ENCODE measurements around the gene BIN1.

Gene BIN1

DNA sequence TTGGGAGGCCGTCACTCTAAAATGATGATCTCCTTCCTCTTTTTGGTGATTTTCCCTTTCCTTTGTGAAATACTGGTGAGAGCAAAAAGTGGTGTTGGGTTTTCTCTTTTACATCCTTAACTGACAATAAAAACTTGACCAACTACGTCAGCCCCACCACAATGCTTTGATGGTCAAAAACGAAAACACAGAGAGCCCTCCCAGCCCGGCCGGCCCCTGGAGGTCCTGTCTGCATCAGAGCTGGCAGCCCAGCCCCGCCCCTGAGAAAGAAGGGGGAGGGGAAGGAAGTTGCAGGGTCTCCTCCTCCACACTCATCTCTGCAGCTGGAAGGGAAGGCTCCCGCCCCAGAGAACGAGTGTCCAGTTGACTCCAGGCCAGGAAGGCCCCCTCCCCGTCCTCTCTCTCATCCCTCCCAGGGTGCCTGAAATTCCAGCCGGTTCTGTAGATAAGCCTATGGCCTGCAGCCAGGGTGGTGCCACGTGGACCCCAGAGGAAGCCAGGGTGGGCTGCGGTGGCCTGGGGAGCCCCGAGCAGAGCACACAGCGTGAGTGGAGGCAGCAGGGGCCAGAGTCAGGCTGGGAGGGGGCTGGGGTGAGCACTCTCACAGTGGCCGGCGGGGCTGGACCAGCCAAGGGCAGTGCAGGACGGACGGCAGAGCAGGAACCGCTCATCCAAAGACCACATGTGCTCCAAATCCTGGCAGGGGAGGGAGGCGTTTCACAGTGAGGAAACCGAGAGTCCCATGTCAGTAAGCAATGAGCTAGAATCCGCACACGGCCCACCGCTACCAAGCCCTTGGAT, 19.8 kb downstream of the BIN1 start:
- Histone ChIP-seq H3K36me3 (ENCODE audit: control insufficient read depth in 4 of 4, insufficient read depth in 4 of 4, low read length in 3 of 4) (peaks cover 0 to 6% (median 0%) of the 10 kb centered on the region in 4 experiments), H3K27me3 (replicated peaks in 2 of 5; ENCODE audit: control insufficient read depth in 4 of 5, insufficient read depth in 5 of 5, low read length in 4 of 5) (no peaks in the 10 kb centered on the region), H3K4me3 (ENCODE audit: control insufficient read depth in 1 of 7, extremely low read depth in 1 of 7, insufficient read depth in 4 of 7, low read depth in 2 of 7, low read length in 6 of 7) (peak overlapping the region in 4 of 7 experiments; percentile 30 to 58 (median 44)), H3K27ac (ENCODE audit: insufficient read depth in 1 of 2, low read depth in 1 of 2, low read length in 2 of 2, poor library complexity in 1 of 2, severe bottlenecking in 2 of 2) (peak overlapping the region; percentile 47 to 66), H3K4me1 (ENCODE audit: control extremely low read depth in 1 of 4, control insufficient read depth in 4 of 4, insufficient read depth in 4 of 4, low read length in 3 of 4) (peaks cover 10 to 100% (median 93%) of the 10 kb centered on the region in 4 experiments), H3K9me3 (ENCODE audit: control extremely low read depth in 1 of 5, control insufficient read depth in 4 of 5, insufficient read depth in 2 of 5, low read depth in 1 of 5, low read length in 4 of 5) (no peaks in the 10 kb centered on the region)
- DNase-seq = peak; percentile 54 to 88 (median 84)
- ChIA-PET POLR2A (interaction anchor here (1.1 to 1.2 kb wide), 3 partner anchors 10 to 207 kb away, joined by 3 read pairs; partner anchors contain the start of gene ERCC3), CTCF (interaction anchor here (1.0 to 27.1 kb wide), 3 partner anchors 9 to 80 kb away, joined by 3 to 404 read pairs (median 3); no protein-coding TSS in a partner anchor)
- WGBS (ENCODE audit: insufficient coverage) = 6% methylated on average over 11 of the region's 24 CpGs

DNA sequence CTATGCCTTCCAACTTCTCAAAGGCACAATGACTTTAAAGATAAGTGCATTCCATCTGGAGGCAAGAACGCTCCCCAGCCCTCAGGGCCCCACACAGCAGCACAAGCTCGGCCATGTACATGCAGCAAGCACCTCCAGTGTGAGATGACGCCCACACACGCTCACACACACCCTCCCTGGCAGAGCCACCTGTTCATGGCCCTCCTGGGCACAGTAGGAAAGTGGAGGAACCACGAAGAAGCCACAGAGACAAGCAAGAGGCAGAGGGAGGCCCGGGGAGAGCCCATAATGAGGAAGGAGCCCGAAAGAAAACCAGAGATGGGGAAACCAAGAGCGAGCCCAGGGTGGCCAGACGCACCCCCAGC, 21.7 kb downstream of the BIN1 start:
- Histone ChIP-seq H3K27me3 (replicated peaks in 2 of 5; ENCODE audit: control insufficient read depth in 4 of 5, insufficient read depth in 5 of 5, low read length in 4 of 5) (no peaks in the 10 kb centered on the region), H3K4me1 (ENCODE audit: control extremely low read depth in 1 of 4, control insufficient read depth in 4 of 4, insufficient read depth in 4 of 4, low read length in 3 of 4) (peaks cover 10 to 100% (median 94%) of the 10 kb centered on the region in 4 experiments), H3K36me3 (ENCODE audit: control insufficient read depth in 4 of 4, insufficient read depth in 4 of 4, low read length in 3 of 4) (peaks cover 0 to 6% (median 0%) of the 10 kb centered on the region in 4 experiments), H3K4me3 (ENCODE audit: control insufficient read depth in 1 of 7, extremely low read depth in 1 of 7, insufficient read depth in 4 of 7, low read depth in 2 of 7, low read length in 6 of 7) (peak overlapping the region in 1 of 7 experiments; percentile 17), H3K9me3 (ENCODE audit: control extremely low read depth in 1 of 5, control insufficient read depth in 4 of 5, insufficient read depth in 2 of 5, low read depth in 1 of 5, low read length in 4 of 5) (no peaks in the 10 kb centered on the region), H3K27ac (ENCODE audit: insufficient read depth in 1 of 2, low read depth in 1 of 2, low read length in 2 of 2, poor library complexity in 1 of 2, severe bottlenecking in 2 of 2) (peak overlapping the region in 1 of 2 experiments; percentile 63)
- WGBS (ENCODE audit: insufficient coverage) = 13% methylated on average over 6 of the region's 9 CpGs
- CTCF ChIA-PET = interaction anchor here (1.0 to 27.1 kb wide), 4 partner anchors 8 to 86 kb away, joined by 3 to 404 read pairs (median 8); partner anchors contain the start of gene BIN1
- peak in 2 of 3 donors; percentile 66 to 78 for DNase-seq
- POLR2A ChIA-PET = interaction anchor here (0.6 to 1.3 kb wide), 3 partner anchors 13 to 98 kb away, joined by 3 to 4 read pairs (median 3); no protein-coding TSS in a partner anchor

DNA sequence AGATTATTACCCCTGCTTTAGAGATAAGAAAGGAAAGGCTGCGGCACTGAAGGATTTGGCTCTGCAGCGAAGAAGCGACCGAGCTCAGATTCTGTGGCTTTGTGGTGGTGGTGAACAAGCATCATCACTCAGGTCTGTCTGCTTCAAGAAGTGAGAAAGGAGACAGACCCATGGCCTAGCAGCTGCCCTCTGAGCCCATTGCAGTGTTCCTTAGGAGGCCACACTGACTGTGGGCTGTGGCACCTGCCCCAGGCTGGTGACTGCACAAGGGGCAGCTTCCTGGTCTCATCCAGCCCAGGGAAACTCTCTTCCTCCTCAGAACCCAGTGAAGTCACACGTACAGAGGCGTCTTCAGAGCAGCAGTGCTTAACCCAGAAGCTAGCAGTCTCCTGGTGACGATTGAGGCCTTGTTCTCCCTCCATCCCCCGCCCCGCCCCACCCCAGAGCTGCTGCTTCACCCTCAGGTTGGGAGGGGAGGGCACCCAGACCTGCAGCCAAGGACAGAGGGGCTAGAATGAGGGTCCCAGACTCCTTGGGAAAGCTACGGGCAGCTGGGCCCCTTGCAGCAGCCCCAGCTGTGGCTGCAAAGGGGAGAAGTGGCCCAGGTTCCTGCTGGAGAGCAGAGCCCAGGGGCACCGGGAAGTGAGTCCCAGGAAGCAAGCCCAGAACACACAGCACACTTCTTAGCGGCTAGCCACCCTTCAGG, 22.2 kb downstream of the BIN1 start:
- Histone ChIP-seq H3K36me3 (ENCODE audit: control insufficient read depth in 4 of 4, insufficient read depth in 4 of 4, low read length in 3 of 4) (peaks cover 0 to 8% (median 0%) of the 10 kb centered on the region in 4 experiments), H3K27me3 (replicated peaks in 2 of 5; ENCODE audit: control insufficient read depth in 4 of 5, insufficient read depth in 5 of 5, low read length in 4 of 5) (no peaks in the 10 kb centered on the region), H3K27ac (ENCODE audit: insufficient read depth in 1 of 2, low read depth in 1 of 2, low read length in 2 of 2, poor library complexity in 1 of 2, severe bottlenecking in 2 of 2) (peak overlapping the region in 1 of 2 experiments; percentile 63), H3K9me3 (ENCODE audit: control extremely low read depth in 1 of 5, control insufficient read depth in 4 of 5, insufficient read depth in 2 of 5, low read depth in 1 of 5, low read length in 4 of 5) (no peaks in the 10 kb centered on the region), H3K4me3 (ENCODE audit: control insufficient read depth in 1 of 7, extremely low read depth in 1 of 7, insufficient read depth in 4 of 7, low read depth in 2 of 7, low read length in 6 of 7) (peak overlapping the region in 1 of 7 experiments; percentile 17), H3K4me1 (ENCODE audit: control extremely low read depth in 1 of 4, control insufficient read depth in 4 of 4, insufficient read depth in 4 of 4, low read length in 3 of 4) (peaks cover 10 to 100% (median 94%) of the 10 kb centered on the region in 4 experiments)
- peak in 2 of 3 donors; percentile 57 to 71 for DNase-seq
- WGBS (ENCODE audit: insufficient coverage) = 55% methylated on average over 10 of the region's 12 CpGs
- ChIA-PET POLR2A (interaction anchor here (0.6 to 1.1 kb wide), 2 partner anchors 13 to 99 kb away, joined by 3 to 4 read pairs; no protein-coding TSS in a partner anchor), CTCF (interaction anchor here (1.0 to 27.1 kb wide), 3 partner anchors 9 to 86 kb away, joined by 3 to 404 read pairs (median 10); no protein-coding TSS in a partner anchor)

DNA sequence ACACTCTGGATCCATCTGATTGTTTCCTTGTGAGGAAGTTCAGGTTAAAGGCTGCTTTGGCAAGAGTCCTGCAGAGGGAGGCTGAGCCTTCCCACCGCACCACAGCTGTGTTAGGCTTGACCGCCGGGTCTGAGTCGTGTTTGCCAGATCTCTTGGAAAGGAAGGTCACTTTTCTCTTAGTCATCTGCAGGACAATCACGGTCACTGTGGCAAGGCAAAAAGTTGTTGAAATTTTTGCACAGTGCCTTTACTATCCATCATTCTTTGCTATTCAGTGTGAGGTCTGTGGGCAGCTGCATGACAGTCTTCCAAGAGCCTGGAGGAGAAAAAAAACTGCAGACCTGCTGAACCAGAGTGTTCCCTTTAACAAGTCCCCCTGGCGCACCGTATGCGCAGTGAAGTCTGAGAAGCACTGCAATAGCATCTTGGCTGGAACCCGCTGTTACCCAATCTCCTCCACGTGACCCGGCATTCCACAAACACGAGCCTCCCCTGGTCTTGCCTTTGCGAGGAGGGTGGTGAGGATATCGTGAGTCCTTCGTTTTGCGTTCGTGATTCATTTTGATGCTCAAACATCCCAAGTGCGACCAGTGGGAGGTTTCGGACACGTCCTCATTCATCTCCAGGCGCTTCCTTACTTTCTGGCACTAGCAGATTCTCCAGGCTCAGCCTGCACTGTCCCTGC, 23.0 kb downstream of the BIN1 start:
- no peaks in the 10 kb centered on the region for H3K9me3 ChIP-seq (ENCODE audit: control extremely low read depth in 1 of 5, control insufficient read depth in 4 of 5, insufficient read depth in 2 of 5, low read depth in 1 of 5, low read length in 4 of 5)
- no peaks in the 10 kb centered on the region for H3K27me3 ChIP-seq (replicated peaks in 2 of 5; ENCODE audit: control insufficient read depth in 4 of 5, insufficient read depth in 5 of 5, low read length in 4 of 5)
- peak overlapping the region in 1 of 7 experiments; percentile 5 for H3K4me3 ChIP-seq (ENCODE audit: control insufficient read depth in 1 of 7, extremely low read depth in 1 of 7, insufficient read depth in 4 of 7, low read depth in 2 of 7, low read length in 6 of 7)
- ChIA-PET CTCF (interaction anchor here (2.2 to 27.1 kb wide), 3 partner anchors 10 to 13 kb away, joined by 10 to 404 read pairs (median 404); partner anchors contain the start of gene BIN1), POLR2A (no interaction called here)
- no peak for DNase-seq
- 89% methylated on average over 21 of the region's 21 CpGs for WGBS (ENCODE audit: insufficient coverage)
- peaks cover 0 to 8% (median 0%) of the 10 kb centered on the region in 4 experiments for H3K36me3 ChIP-seq (ENCODE audit: control insufficient read depth in 4 of 4, insufficient read depth in 4 of 4, low read length in 3 of 4)
- peak overlapping the region in 1 of 2 experiments; percentile 47 for H3K27ac ChIP-seq (ENCODE audit: insufficient read depth in 1 of 2, low read depth in 1 of 2, low read length in 2 of 2, poor library complexity in 1 of 2, severe bottlenecking in 2 of 2)
- H3K4me1 ChIP-seq (ENCODE audit: control extremely low read depth in 1 of 4, control insufficient read depth in 4 of 4, insufficient read depth in 4 of 4, low read length in 3 of 4) = peaks cover 10 to 100% (median 93%) of the 10 kb centered on the region in 4 experiments

DNA sequence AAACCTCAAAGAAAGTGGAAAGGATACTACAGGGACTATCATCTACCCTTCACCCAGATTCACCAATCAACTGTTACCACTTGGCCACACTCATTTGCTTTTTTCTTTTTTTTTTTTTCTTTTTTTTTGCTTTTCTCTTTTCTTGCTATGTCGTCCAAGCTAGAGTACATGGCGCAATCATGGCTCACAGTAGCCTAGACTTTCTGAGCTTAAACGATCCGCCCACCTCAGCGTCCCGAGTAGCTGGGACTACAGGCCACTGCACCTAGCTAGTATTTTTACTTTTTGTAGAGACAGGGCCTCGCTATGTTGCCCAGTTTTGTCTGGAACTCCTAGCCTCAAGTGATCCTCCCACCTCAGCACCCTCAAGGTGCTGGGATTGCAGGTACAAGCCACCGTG, 24.0 kb downstream of the BIN1 start:
- Histone ChIP-seq H3K9me3 (ENCODE audit: control extremely low read depth in 1 of 5, control insufficient read depth in 4 of 5, insufficient read depth in 2 of 5, low read depth in 1 of 5, low read length in 4 of 5) (no peaks in the 10 kb centered on the region), H3K4me1 (ENCODE audit: control extremely low read depth in 1 of 4, control insufficient read depth in 4 of 4, insufficient read depth in 4 of 4, low read length in 3 of 4) (peaks cover 10 to 100% (median 92%) of the 10 kb centered on the region in 4 experiments), H3K27ac (ENCODE audit: insufficient read depth in 1 of 2, low read depth in 1 of 2, low read length in 2 of 2, poor library complexity in 1 of 2, severe bottlenecking in 2 of 2) (no peak overlapping the region), H3K36me3 (ENCODE audit: control insufficient read depth in 4 of 4, insufficient read depth in 4 of 4, low read length in 3 of 4) (peaks cover 0 to 8% (median 0%) of the 10 kb centered on the region in 4 experiments), H3K4me3 (ENCODE audit: control insufficient read depth in 1 of 7, extremely low read depth in 1 of 7, insufficient read depth in 4 of 7, low read depth in 2 of 7, low read length in 6 of 7) (no peak overlapping the region), H3K27me3 (replicated peaks in 2 of 5; ENCODE audit: control insufficient read depth in 4 of 5, insufficient read depth in 5 of 5, low read length in 4 of 5) (no peaks in the 10 kb centered on the region)
- ChIA-PET CTCF (interaction anchor here (1.3 to 23.1 kb wide), 4 partner anchors 12 to 97 kb away, joined by 3 to 404 read pairs (median 22); partner anchors contain the start of gene BIN1), POLR2A (no interaction called here)
- WGBS (ENCODE audit: insufficient coverage) = 91% methylated on average over 8 of the region's 8 CpGs
- DNase-seq = no peak

Data from common myeloid progenitor, CD34-positive (primary cell).